ENCODE measurements around the gene NBEA. TPM values are rescaled to one million over a fixed set of nuclear protein-coding genes. Genes with fewer than 3 reads are reported as not detected.

Gene NBEA
- total and polyA plus RNA-seq, 2 experiments from 2014 or later = 2.6 to 12.3 TPM

- H3K9me2 ChIP-seq (replicated peaks; ENCODE audit: insufficient read depth) = no peaks in the 10 kb centered on the region
These were observed 310.6 kb downstream of the NBEA start for GRCh38 chr13:35252536-35253205.

GRCh38 chr13:35255241-35255640 is 313.2 kb downstream of the NBEA start:
- Histone ChIP-seq H3K9me2 (replicated peaks; ENCODE audit: insufficient read depth) (no peaks in the 10 kb centered on the region), H3K9me3 (ENCODE audit: low read depth) (no peaks in the 10 kb centered on the region), H3K4me2 (no peak overlapping the region), H3K27ac (no peak overlapping the region), H4K20me1 (ENCODE audit: insufficient read depth, poor library complexity, severe bottlenecking) (no peaks in the 10 kb centered on the region), H3K27me3 (no peaks in the 10 kb centered on the region), H3K4me1 (ENCODE audit: insufficient read depth) (no peaks in the 10 kb centered on the region), H3K36me3 (replicated peaks; ENCODE audit: insufficient read depth, low read depth) (no peaks in the 10 kb centered on the region), H3K79me2 (no peaks in the 10 kb centered on the region), H2AFZ (no peak overlapping the region), H3K4me3 (no peak overlapping the region)
- 98% methylated on average over 8 of the region's 8 CpGs for WGBS (ENCODE audit: low lambda C conversion rate, missing lambda C conversion rate)
- no peak for DNase-seq (ENCODE audit: low spot score)
- no peak for TF ChIP-seq CTCF (IDR thresholded peaks at IDR 0.05; ENCODE audit: poor library complexity)
- TF ChIP-seq EZH2 (IDR thresholded peaks at IDR 0.05; ENCODE audit: borderline replicate concordance) = no peak

More at GRCh38 chr13:35252536-35253205, 310.6 kb downstream of the NBEA start:
- Histone ChIP-seq H3K4me3 (no peak overlapping the region), H3K27me3 (no peaks in the 10 kb centered on the region), H2AFZ (no peak overlapping the region), H3K9me3 (ENCODE audit: low read depth) (no peaks in the 10 kb centered on the region), H3K36me3 (replicated peaks; ENCODE audit: insufficient read depth, low read depth) (no peaks in the 10 kb centered on the region), H4K20me1 (ENCODE audit: insufficient read depth, poor library complexity, severe bottlenecking) (no peaks in the 10 kb centered on the region), H3K4me1 (ENCODE audit: insufficient read depth) (no peaks in the 10 kb centered on the region), H3K79me2 (no peaks in the 10 kb centered on the region), H3K27ac (no peak overlapping the region), H3K4me2 (no peak overlapping the region)
- TF ChIP-seq EZH2phosphoT487 (IDR thresholded peaks at IDR 0.05; ENCODE audit: low read depth, severe bottlenecking, unreplicated experiment) (no peak), CTCF (IDR thresholded peaks at IDR 0.05; ENCODE audit: poor library complexity) (no peak), EZH2 (IDR thresholded peaks at IDR 0.05; ENCODE audit: borderline replicate concordance) (no peak)
- DNase-seq (ENCODE audit: low spot score) = no peak
- 83% methylated on average over 4 of the region's 4 CpGs for WGBS (ENCODE audit: low lambda C conversion rate, missing lambda C conversion rate)

GRCh38 chr13:35256459-35257148 is 314.5 kb downstream of the NBEA start:
- Histone ChIP-seq H3K4me1 (ENCODE audit: insufficient read depth) (no peaks in the 10 kb centered on the region), H3K79me2 (no peaks in the 10 kb centered on the region), H3K27ac (no peak overlapping the region), H2AFZ (no peak overlapping the region), H3K9me2 (replicated peaks; ENCODE audit: insufficient read depth) (no peaks in the 10 kb centered on the region), H3K4me2 (no peak overlapping the region), H3K9me3 (ENCODE audit: low read depth) (no peaks in the 10 kb centered on the region), H3K36me3 (replicated peaks; ENCODE audit: insufficient read depth, low read depth) (no peaks in the 10 kb centered on the region), H3K27me3 (no peaks in the 10 kb centered on the region), H3K4me3 (no peak overlapping the region), H4K20me1 (ENCODE audit: insufficient read depth, poor library complexity, severe bottlenecking) (no peaks in the 10 kb centered on the region)
- no peak for DNase-seq (ENCODE audit: low spot score)
- 98% methylated on average over 8 of the region's 9 CpGs for WGBS (ENCODE audit: low lambda C conversion rate, missing lambda C conversion rate)
- TF ChIP-seq EZH2 (IDR thresholded peaks at IDR 0.05; ENCODE audit: borderline replicate concordance) = no peak
- no peak for TF ChIP-seq EZH2phosphoT487 (IDR thresholded peaks at IDR 0.05; ENCODE audit: low read depth, severe bottlenecking, unreplicated experiment)
- no peak for TF ChIP-seq CTCF (IDR thresholded peaks at IDR 0.05; ENCODE audit: poor library complexity)

Measured in hepatocyte (in vitro differentiated cells).